Measurements from ENCODE around the gene PTPN13.

PTPN13 gene

GRCh38 chr4:86621435-86621834 lies 27.3 kb downstream of the PTPN13 start:
- Mint-ChIP-seq H3K9me3 (peaks cover 12% of the 10 kb centered on the region), H3K27ac (no peak overlapping the region), H3K27me3 (ENCODE audit: low read depth) (no peaks in the 10 kb centered on the region)

GRCh38 chr4:86626066-86626465 lies 32.0 kb downstream of the PTPN13 start:
- Mint-ChIP-seq H3K27ac (peak overlapping the region in 1 of 3 experiments; percentile 53), H3K9me3 (no peaks in the 10 kb centered on the region), H3K36me3 (ENCODE audit: low read depth) (peaks cover 11% of the 10 kb centered on the region), H3K4me1 (no peaks in the 10 kb centered on the region), H3K27me3 (ENCODE audit: low read depth) (no peaks in the 10 kb centered on the region), H3K4me3 (no peak overlapping the region)
- TF ChIP-seq, protein P1, sequence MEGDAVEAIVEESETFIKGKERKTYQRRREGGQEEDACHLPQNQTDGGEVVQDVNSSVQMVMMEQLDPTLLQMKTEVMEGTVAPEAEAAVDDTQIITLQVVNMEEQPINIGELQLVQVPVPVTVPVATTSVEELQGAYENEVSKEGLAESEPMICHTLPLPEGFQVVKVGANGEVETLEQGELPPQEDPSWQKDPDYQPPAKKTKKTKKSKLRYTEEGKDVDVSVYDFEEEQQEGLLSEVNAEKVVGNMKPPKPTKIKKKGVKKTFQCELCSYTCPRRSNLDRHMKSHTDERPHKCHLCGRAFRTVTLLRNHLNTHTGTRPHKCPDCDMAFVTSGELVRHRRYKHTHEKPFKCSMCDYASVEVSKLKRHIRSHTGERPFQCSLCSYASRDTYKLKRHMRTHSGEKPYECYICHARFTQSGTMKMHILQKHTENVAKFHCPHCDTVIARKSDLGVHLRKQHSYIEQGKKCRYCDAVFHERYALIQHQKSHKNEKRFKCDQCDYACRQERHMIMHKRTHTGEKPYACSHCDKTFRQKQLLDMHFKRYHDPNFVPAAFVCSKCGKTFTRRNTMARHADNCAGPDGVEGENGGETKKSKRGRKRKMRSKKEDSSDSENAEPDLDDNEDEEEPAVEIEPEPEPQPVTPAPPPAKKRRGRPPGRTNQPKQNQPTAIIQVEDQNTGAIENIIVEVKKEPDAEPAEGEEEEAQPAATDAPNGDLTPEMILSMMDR (IDR thresholded peaks at IDR 0.05; ENCODE audit: unreplicated experiment in 3 of 3) = no peak

More at GRCh38 chr4:86621435-86621834, 27.3 kb downstream of the PTPN13 start:
- TF ChIP-seq, protein P1 (IDR thresholded peaks at IDR 0.05; ENCODE audit: unreplicated experiment in 3 of 3) = no peak
- peaks cover 20% of the 10 kb centered on the region for H3K36me3 Mint-ChIP-seq (ENCODE audit: low read depth)
- H3K4me1 Mint-ChIP-seq = no peaks in the 10 kb centered on the region
- no peak overlapping the region for H3K4me3 Mint-ChIP-seq

- no peaks in the 10 kb centered on the region for H3K27me3 Mint-ChIP-seq (ENCODE audit: low read depth)
- H3K4me3 Mint-ChIP-seq = no peak overlapping the region
- H3K27ac Mint-ChIP-seq = no peak overlapping the region
- TF ChIP-seq, protein P1 (IDR thresholded peaks at IDR 0.05; ENCODE audit: unreplicated experiment in 3 of 3) = no peak
- no peaks in the 10 kb centered on the region for H3K9me3 Mint-ChIP-seq
- peaks cover 6% of the 10 kb centered on the region for H3K4me1 Mint-ChIP-seq
- H3K36me3 Mint-ChIP-seq (ENCODE audit: low read depth) = peaks cover 21% of the 10 kb centered on the region
These were observed 33.5 kb downstream of the PTPN13 start for GRCh38 chr4:86627462-86628135.

- Mint-ChIP-seq H3K36me3 (ENCODE audit: low read depth) (peaks cover 50% of the 10 kb centered on the region), H3K4me3 (no peak overlapping the region), H3K27me3 (ENCODE audit: low read depth) (no peaks in the 10 kb centered on the region), H3K27ac (no peak overlapping the region), H3K4me1 (peaks cover 25% of the 10 kb centered on the region), H3K9me3 (peaks cover 7% of the 10 kb centered on the region)
- TF ChIP-seq, protein P1 (IDR thresholded peaks at IDR 0.05; ENCODE audit: unreplicated experiment in 3 of 3) = no peak
These were observed 36.5 kb downstream of the PTPN13 start for GRCh38 chr4:86630629-86631028.

DNA sequence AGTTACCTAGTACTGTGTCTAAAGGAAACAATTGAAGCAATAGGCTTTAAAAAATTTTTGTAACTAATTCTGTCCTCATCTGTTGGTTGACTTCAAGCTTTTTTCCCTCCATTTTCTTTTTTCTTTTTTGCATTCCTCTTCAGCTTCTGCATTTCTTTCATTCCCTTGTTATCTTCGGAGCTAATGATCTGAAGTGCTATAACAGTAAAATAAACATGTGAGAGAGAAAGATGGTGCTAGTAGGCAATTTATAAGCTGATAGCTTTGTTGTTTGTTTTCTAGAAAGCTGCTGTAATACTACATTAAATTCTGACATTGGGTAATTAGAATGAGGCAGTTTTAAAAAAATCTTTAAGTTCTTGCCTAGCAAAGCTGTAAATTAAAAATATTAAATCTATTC lies 37.1 kb downstream of the PTPN13 start:
- H3K4me1 Mint-ChIP-seq = peaks cover 25% of the 10 kb centered on the region
- TF ChIP-seq, protein P1 (IDR thresholded peaks at IDR 0.05; ENCODE audit: unreplicated experiment in 3 of 3) = no peak
- H3K4me3 Mint-ChIP-seq = no peak overlapping the region
- no peak overlapping the region for H3K27ac Mint-ChIP-seq
- peaks cover 11% of the 10 kb centered on the region for H3K9me3 Mint-ChIP-seq
- H3K36me3 Mint-ChIP-seq (ENCODE audit: low read depth) = peaks cover 55% of the 10 kb centered on the region
- H3K27me3 Mint-ChIP-seq (ENCODE audit: low read depth) = no peaks in the 10 kb centered on the region

- Mint-ChIP-seq H3K27ac (peak overlapping the region; percentile 25 to 91 (median 84)), H3K4me3 (peak overlapping the region in 2 of 3 experiments; percentile 15 to 35), H3K27me3 (ENCODE audit: low read depth) (no peaks in the 10 kb centered on the region), H3K36me3 (ENCODE audit: low read depth) (peaks cover 72% of the 10 kb centered on the region), H3K9me3 (peaks cover 16% of the 10 kb centered on the region), H3K4me1 (peaks cover 25% of the 10 kb centered on the region)
- TF ChIP-seq, protein P1 (IDR thresholded peaks at IDR 0.05; ENCODE audit: unreplicated experiment in 3 of 3) = no peak
These were observed 39.7 kb downstream of the PTPN13 start for GRCh38 chr4:86633854-86634253.
